GM11168 (cell line): ENCODE measurements around the gene RPL15.

Source experiments
- in situ Hi-C: fragments of 300-500 bp; cut with MboI; formaldehyde crosslinking; loops from one replicate; pipeline ENCODE4 v1.12.0; 2022; ENCODE audit warnings: low sequenced_read_pairs; ENCODE audit not compliant: unreplicated experiment

The RPL15 gene

GRCh38 chr3:23954144-23954543 lies 37.2 kb downstream of the RPL15 start:
- in situ Hi-C loops: no loop called here

- in situ Hi-C loops: no loop called here
Observed at GRCh38 chr3:23956701-23957100, 39.8 kb downstream of the RPL15 start.

- in situ Hi-C loops: no loop called here
Observed at GRCh38 chr3:23959135-23959900, 42.4 kb downstream of the RPL15 start.

DNA sequence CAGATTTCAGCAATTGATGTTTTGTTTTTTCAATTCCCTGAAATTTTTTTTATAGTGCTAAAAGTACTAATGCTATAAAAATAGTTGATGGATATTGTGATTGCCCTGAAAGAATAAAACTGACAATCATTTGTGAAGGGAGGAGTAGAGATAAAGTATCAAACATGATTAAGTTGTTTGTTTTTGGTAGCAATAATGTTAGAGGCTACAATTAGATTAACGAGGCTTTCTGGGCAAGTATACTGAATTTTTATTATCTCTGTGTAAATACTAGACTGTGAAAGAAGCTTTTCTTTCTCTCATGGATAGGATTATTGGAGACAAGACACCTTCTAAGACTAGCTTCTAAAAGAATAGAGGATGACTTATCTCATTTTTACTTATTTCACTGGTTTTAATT lies 43.7 kb downstream of the RPL15 start:
- in situ Hi-C loops: no loop called here

DNA sequence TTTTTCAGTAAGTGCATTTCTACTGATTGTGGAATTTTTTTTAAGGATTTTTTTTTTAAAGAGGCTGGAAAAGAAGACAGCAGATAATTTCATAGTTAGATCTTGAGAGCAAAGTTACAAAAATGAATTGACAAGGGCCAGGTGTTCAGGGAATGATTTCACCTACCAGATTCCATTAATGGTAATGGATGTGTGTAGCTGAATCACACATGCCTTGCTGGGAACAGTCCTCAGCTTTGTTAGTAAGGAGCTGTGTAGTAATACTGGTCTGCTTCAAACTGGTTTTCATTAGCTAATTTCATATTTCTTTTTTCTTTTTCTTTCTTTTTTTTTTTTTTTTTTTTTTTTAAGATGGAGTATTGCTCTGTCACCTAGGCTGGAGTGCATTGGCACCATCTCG lies 44.1 kb downstream of the RPL15 start:
- in situ Hi-C loops: no loop called here

GRCh38 chr3:23961913-23962312 lies 45.0 kb downstream of the RPL15 start:
- in situ Hi-C loops: no loop called here

DNA sequence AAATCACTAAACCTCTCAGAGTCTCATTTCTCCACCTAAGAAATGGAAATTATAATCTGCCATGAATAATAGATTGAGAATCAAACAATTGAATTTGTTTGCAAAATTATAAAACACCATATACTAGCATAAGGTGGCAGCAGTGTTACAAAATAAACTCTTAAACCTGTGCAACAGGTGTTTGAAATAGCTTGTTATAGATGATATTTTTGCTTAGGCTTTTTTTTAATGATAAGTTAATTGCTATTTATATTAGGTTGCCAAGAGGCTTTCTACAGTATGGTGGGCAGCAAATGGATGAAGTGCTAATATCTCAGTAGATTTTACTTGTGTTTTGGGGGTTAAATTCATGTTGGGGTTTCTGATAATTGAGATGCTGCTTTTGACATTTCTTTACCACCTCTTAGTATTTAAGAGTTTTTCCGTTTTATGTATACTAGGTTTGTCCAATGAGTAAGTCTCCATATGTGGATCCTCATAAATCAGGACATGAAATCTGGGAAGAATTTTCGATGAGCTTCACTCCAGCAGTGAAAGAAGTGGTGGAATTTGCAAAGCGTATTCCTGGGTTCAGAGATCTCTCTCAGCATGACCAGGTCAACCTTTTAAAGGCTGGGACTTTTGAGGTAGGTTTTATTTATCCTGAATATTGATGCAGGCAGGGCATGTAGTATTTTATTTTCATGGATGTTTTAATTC lies 47.8 kb downstream of the RPL15 start:
- in situ Hi-C loops: no loop called here

DNA sequence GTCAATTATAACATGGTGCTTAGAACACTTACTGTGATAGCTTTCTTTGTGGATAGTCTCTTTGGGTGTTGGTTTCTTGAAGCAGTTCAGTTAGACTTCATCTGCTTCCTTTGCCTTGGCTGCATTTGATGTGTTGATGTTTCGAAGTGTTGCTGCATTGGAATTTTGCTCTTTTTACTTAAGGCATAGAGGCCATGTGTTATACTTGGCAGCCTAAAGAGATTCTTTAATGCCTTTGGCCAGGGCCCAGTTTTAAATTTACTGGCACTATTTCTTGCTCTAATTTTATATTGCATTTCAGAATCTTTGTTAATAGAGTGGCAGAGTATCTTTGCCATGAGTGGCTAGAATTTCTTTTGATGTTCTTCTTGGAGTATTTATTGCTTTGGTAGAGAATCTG lies 49.4 kb downstream of the RPL15 start:
- in situ Hi-C loops: no loop called here

DNA sequence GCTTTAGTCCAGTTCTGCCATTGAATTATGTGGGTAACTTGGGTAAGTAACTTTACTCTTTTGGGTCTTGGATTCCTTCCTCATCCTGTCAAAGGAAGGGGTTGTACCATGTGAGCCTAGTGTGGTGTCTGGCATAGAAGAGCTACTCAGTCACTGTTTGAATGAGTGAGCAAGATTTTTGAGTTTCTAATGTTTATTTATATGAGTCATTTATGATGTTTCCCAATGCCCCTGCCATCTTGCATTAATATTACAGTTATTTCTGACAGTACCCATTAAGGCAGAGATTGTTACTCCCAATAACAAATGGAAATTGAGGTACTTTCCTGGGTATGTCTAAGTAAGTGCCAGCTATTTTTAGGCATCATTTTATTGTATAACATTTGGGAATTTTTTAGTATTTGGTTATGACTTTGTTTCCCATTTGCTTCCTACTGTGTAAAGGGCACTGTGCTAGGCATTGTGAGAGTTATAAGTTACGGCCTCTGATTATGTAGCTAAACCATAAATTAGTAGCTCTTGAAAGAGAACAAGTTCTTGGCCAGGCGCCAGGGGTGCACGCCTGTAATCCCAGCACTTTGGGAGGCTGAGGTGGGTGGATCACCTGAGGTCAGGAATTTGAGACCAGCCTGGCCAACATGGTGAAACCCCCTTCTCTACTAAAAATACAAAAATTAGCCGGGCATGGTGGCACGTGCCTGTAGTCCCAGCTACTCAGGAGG lies 51.7 kb downstream of the RPL15 start:
- in situ Hi-C loops: no loop called here

DNA sequence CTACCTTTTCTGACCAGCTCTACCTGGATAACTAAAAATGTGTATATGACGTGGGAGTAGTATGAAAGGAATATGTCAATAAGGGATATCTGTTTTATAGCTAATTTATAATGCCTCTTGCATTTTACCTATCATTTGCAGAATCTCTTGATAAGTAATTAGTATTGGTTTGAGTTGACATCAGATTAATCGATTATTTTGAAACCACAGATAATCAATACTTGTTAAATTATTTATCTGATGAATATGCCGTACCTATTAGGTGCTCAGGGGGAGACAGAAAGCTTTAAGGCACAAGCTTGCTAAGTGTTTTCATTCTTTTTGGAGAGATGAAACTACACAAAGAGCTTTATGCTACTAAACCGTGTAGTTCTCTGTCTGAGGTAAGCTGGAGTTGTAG lies 52.5 kb downstream of the RPL15 start:
- in situ Hi-C loops: no loop called here
